Testis (tissue), 3 donors: ENCODE data around the gene BOC. TPM values are rescaled to one million over a fixed set of nuclear protein-coding genes. Genes with fewer than 3 reads are reported as not detected.

Experiments
- DNase-seq: peaks from one replicate; pipeline ENCODE4 v3.0.0-alpha.2; 2019
- H3K27ac ChIP-seq, 2 donors: fragments of 200-600 bp; sonication (generic); one replicate each; pipeline ENCODE4 v1.5.1; 2019
- H3K27me3 ChIP-seq: fragments of 200-600 bp; sonication (generic); one replicate; pipeline ENCODE4 v1.5.1; 2019
- H3K36me3 ChIP-seq: fragments of 200-600 bp; sonication (generic); one replicate; pipeline ENCODE4 v1.5.1; 2017; ENCODE audit warnings: low read depth; ENCODE audit errors: missing control alignments
- H3K4me1 ChIP-seq: fragments of 200-600 bp; sonication (generic); one replicate; pipeline ENCODE4 v1.5.1; 2019
- H3K4me3 ChIP-seq, 2 donors: fragments of 200-600 bp; sonication (generic); one replicate each; pipeline ENCODE4 v1.5.1; 2017 to 2019
- H3K9me3 ChIP-seq: fragments of 200-600 bp; sonication (generic); one replicate; pipeline ENCODE4 v1.5.1; 2017
- POLR2A ChIP-seq: fragments of 450-650 bp; IDR thresholded peaks from one replicate; pipeline ENCODE4 v1.6.1; 2017; ENCODE audit warnings: antibody characterized with exemption, mild to moderate bottlenecking, moderate library complexity
- WGBS, 2 donors: methylation state at CpG; one replicate each; pipeline ENCODE4 v1.1.5; 2018; 5-methylcytosine and 5-hydroxymethylcytosine counted together
- intact Hi-C: fragments of 100-400 bp; cut with DNase I; formaldehyde crosslinking; loops from one replicate; pipeline ENCODE4 v1.15.1; 2023; ENCODE audit warnings: low total_unique reads
- polyA plus RNA-seq: library from polyadenylated mRNA; stranded (reverse); fragments of 350-450 nt; fragmentation: Illumina TruSeq; extraction: RNeasy Lipid Tissue Mini Kit (QIAGEN cat#74804); gene quantifications from one replicate; pipeline ENCODE4 v1.2.3, GENCODE V29; 2014; ENCODE audit warnings: low read depth, low replicate concordance; ENCODE audit not compliant: insufficient read depth
- total RNA-seq, 2 donors: library from RNA; depleted of rRNA; stranded (reverse); fragments of >200 nt; gene quantifications; one replicate each; pipeline ENCODE4 v1.2.3, GENCODE V29; 2016
- TF ChIP-seq, protein P1 (sequence below), 3 experiments: fragments of 450-650 bp in 2 of 3; fragments of 200-600 bp in 1 of 3; sonication (generic) in 1 of 3; IDR thresholded peaks; one replicate each; pipeline ENCODE4 v1.5.1; 2016 to 2019; ENCODE audit warnings: antibody characterized with exemption in 3 of 3, mild to moderate bottlenecking in 2 of 3, moderate library complexity in 1 of 3

BOC gene
- total and polyA plus RNA-seq, 3 donors from 2014 or later: 24.5 to 33.6 (median 28.4) TPM

DNA sequence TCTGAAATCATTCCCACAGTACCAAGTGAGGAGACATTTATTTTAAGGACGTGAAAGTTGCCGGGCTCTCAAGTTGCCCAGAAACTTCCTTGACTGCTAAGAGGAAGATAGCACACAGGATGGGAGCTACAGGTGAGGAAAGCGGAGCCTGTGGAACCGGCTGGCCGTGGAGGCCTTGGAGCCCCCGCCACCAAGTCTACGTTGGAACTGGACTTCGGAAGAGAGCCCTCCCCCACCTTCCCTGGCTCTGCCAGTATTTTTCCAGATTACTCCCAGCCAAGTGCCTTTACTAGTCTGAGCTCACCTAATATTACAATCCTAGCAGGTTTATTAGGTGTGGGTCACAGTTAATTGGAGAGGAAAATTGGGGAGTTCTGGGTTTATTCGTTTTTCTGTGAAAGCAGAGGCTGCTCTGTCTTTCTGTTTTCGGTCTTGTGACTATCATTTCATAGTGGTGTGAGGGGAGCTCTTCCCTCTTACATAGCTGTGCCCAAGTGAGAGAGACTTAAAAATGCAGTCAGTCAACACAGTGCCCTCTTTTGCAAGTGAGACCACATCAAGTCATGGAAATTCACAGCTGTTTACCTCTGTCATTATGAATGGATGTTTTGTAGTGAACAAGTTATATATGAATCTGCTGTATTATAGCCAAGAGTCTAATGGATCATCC lies 6.8 kb downstream of the BOC start:
- no peak overlapping the region for H3K4me3 ChIP-seq
- 72 to 82% methylated on average over 10 of the region's 10 CpGs for WGBS, 2 donors
- no peak for DNase-seq
- no peak for TF ChIP-seq POLR2A
- TF ChIP-seq, protein P1, sequence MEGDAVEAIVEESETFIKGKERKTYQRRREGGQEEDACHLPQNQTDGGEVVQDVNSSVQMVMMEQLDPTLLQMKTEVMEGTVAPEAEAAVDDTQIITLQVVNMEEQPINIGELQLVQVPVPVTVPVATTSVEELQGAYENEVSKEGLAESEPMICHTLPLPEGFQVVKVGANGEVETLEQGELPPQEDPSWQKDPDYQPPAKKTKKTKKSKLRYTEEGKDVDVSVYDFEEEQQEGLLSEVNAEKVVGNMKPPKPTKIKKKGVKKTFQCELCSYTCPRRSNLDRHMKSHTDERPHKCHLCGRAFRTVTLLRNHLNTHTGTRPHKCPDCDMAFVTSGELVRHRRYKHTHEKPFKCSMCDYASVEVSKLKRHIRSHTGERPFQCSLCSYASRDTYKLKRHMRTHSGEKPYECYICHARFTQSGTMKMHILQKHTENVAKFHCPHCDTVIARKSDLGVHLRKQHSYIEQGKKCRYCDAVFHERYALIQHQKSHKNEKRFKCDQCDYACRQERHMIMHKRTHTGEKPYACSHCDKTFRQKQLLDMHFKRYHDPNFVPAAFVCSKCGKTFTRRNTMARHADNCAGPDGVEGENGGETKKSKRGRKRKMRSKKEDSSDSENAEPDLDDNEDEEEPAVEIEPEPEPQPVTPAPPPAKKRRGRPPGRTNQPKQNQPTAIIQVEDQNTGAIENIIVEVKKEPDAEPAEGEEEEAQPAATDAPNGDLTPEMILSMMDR (IDR thresholded peaks at IDR 0.05): no peak
- no peaks in the 10 kb centered on the region for H3K27me3 ChIP-seq
- H3K27ac ChIP-seq: no peak overlapping the region
- no peaks in the 10 kb centered on the region for H3K9me3 ChIP-seq
- no peaks in the 10 kb centered on the region for H3K36me3 ChIP-seq
- intact Hi-C loops: no loop called here
- no peaks in the 10 kb centered on the region for H3K4me1 ChIP-seq

DNA sequence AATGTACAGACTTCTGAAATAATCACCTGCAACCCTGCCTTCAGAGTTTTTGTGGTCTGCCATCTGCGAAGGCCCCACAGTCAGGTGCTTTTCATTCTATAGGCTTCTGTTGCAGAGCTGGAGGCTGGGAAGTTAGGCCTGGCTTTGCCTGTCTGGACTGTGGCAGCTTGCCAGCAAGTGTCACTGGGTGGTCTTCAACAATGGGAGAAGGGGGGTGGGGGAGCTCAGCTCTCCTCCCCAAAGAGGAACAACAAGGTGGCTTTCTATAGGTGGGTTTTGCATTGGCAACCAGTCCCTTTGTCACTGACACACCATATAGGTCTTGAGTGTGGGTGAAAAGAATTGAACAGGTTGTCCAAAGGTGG lies 7.3 kb downstream of the BOC start:
- H3K36me3 ChIP-seq: no peaks in the 10 kb centered on the region
- TF ChIP-seq, protein P1 (IDR thresholded peaks at IDR 0.05): no peak
- no peak for TF ChIP-seq POLR2A
- H3K9me3 ChIP-seq: no peaks in the 10 kb centered on the region
- H3K27ac ChIP-seq: no peak overlapping the region
- DNase-seq: no peak
- intact Hi-C loops: no loop called here
- H3K4me1 ChIP-seq: no peaks in the 10 kb centered on the region
- H3K4me3 ChIP-seq: no peak overlapping the region
- 77 to 95% methylated on average over 1 of the region's 1 CpG for WGBS, 2 donors
- no peaks in the 10 kb centered on the region for H3K27me3 ChIP-seq

- H3K27me3 ChIP-seq: no peaks in the 10 kb centered on the region
- H3K9me3 ChIP-seq: no peaks in the 10 kb centered on the region
- H3K4me1 ChIP-seq: no peaks in the 10 kb centered on the region
- WGBS, 2 donors: 70 to 75% methylated on average over 6 of the region's 6 CpGs
- TF ChIP-seq, protein P1 (IDR thresholded peaks at IDR 0.05): no peak
- TF ChIP-seq POLR2A: no peak
- DNase-seq: no peak
- H3K36me3 ChIP-seq: no peaks in the 10 kb centered on the region
- no peak overlapping the region for H3K27ac ChIP-seq
- no peak overlapping the region for H3K4me3 ChIP-seq
- intact Hi-C loops: no loop called here
Measured at GRCh38 chr3:113219605-113220300, 8.4 kb downstream of the BOC start.

DNA sequence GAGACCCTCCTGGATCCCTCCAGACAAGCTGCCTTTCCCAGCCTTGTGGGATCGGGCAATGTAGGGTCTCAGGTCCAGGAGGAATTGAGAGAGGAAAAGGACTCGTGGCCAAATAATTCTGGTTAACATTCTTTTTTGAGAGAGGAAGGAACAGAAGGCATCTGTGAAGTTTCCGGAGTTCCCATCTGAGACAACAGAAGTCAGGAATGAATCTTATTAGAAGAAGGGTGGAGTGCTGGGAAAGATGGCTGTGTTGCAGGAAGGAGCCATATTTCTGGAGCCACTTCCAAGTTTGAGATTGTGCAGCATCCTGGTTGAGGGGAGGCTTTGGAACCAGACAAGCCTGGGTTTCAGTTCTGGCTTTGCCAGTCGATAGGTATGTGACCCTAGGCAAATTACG lies 9.4 kb downstream of the BOC start:
- Histone ChIP-seq H3K9me3 (no peaks in the 10 kb centered on the region), H3K36me3 (no peaks in the 10 kb centered on the region), H3K4me1 (no peaks in the 10 kb centered on the region), H3K27me3 (no peaks in the 10 kb centered on the region), H3K4me3 (no peak overlapping the region), H3K27ac (peak overlapping the region in 1 of 2 donors; percentile 52)
- TF ChIP-seq, protein P1 (IDR thresholded peaks at IDR 0.05): no peak
- no peak for TF ChIP-seq POLR2A
- DNase-seq: no peak
- 68 to 71% methylated on average over 5 of the region's 5 CpGs for WGBS, 2 donors
- intact Hi-C loops: no loop called here
